HG03060 (cell line): Measurements from ENCODE around the gene ARSI.

ENCODE experiments used
- ATAC-seq: cut with Tn5 transposase; IDR thresholded peaks from one replicate; pipeline ENCODE4 v1.9.1; 2021; ENCODE audit warnings: low read depth, moderate number of reproducible peaks; ENCODE audit not compliant: unreplicated experiment

The ARSI gene

GRCh38 chr5:150295741-150296486 lies 6.8 kb downstream of the ARSI start:
- no peak for ATAC-seq

GRCh38 chr5:150295172-150295634 lies 7.5 kb downstream of the ARSI start:
- no peak for ATAC-seq

- ATAC-seq, result no peak
Measured at GRCh38 chr5:150294551-150295071, 8.1 kb downstream of the ARSI start.

GRCh38 chr5:150293091-150293941 lies 9.4 kb downstream of the ARSI start:
- no peak for ATAC-seq

- ATAC-seq, result no peak
Measured at GRCh38 chr5:150291388-150292385, 11.0 kb downstream of the ARSI start.

- ATAC-seq, result no peak
Measured at GRCh38 chr5:150289551-150290390, 12.9 kb downstream of the ARSI start, which contains the start of gene CAMK2A. Gene CAMK2A (minus strand): TSS chr5:150289773. CDS start chr5:150289625, 148 bp downstream.

GRCh38 chr5:150288791-150289190 lies 13.9 kb downstream of the ARSI start:
- no peak for ATAC-seq

- no peak for ATAC-seq
Measured at GRCh38 chr5:150288361-150288760, 14.3 kb downstream of the ARSI start.

- no peak for ATAC-seq
Measured at GRCh38 chr5:150286820-150287219, 15.9 kb downstream of the ARSI start.

- no peak for ATAC-seq
Measured at GRCh38 chr5:150285114-150285513, 17.6 kb downstream of the ARSI start.

GRCh38 chr5:150284311-150284710 lies 18.4 kb downstream of the ARSI start:
- no peak for ATAC-seq

- no peak for ATAC-seq
Measured at GRCh38 chr5:150283904-150284303, 18.8 kb downstream of the ARSI start.

- ATAC-seq, result no peak
Measured at GRCh38 chr5:150281987-150282386, 20.7 kb downstream of the ARSI start.

- no peak for ATAC-seq
Measured at GRCh38 chr5:150279330-150280020, 23.2 kb downstream of the ARSI start.

GRCh38 chr5:150278916-150279315 lies 23.8 kb downstream of the ARSI start:
- ATAC-seq, result no peak

GRCh38 chr5:150278046-150278730 lies 24.5 kb downstream of the ARSI start:
- ATAC-seq, result no peak

- ATAC-seq, result no peak
Measured at GRCh38 chr5:150277043-150277442, 25.7 kb downstream of the ARSI start.

GRCh38 chr5:150274811-150275210 lies 27.9 kb downstream of the ARSI start:
- ATAC-seq, result no peak
